ENCODE results near the gene FGB.

DNA sequence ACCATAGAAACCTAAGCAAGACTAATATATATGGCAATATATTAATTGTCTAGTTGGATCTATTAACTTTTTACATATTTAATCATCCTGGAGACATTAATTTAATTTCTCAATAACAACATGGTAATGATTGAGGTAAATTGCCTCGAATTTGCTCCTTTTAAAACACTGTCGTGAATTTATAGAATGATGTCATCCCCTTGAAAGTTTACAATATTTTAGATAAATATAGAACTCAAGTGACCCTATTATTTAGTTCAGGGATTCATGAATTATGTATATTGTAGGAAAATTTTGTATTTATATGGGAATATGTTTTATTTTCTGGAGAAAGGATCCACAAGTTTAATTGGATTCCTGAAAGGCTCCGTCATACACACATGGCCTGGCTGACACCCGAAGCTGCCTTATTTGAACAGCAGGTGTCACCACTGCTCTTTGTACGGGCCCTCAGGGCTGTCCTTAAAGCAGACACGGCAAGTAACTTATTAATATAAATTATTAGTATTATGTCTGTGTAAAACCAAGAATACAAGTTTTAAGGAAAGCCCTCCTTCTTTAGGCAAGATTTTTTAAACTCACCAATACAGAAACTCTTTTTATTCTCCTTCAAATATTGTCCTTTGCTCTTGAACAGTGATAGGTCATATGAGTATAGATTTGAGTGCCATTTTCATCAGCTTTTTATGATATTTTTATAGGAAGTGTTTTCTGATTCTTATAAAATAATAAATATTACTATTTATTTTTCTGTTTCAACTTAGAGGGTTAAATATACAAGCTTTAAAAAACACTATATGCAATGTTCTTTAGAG lies 10.7 kb upstream of the FGB start:
- TF ChIP-seq STAT1 (IDR thresholded peaks at IDR 0.05; ENCODE audit: unreplicated experiment) (no peak), EZH2 (IDR thresholded peaks at IDR 0.05; ENCODE audit: low read depth, unreplicated experiment) (no peak), JUNB (IDR thresholded peaks at IDR 0.05; ENCODE audit: unreplicated experiment) (no peak), CREB1 (CRISPR knock-in tag; IDR thresholded peaks at IDR 0.05; ENCODE audit: low read depth) (no peak), REST (IDR thresholded peaks at IDR 0.05; ENCODE audit: unreplicated experiment) (no peak), EZH2phosphoT487 (IDR thresholded peaks at IDR 0.05; ENCODE audit: unreplicated experiment) (no peak), ETS1 (IDR thresholded peaks at IDR 0.05) (no peak)
- TF ChIP-seq, protein P1, sequence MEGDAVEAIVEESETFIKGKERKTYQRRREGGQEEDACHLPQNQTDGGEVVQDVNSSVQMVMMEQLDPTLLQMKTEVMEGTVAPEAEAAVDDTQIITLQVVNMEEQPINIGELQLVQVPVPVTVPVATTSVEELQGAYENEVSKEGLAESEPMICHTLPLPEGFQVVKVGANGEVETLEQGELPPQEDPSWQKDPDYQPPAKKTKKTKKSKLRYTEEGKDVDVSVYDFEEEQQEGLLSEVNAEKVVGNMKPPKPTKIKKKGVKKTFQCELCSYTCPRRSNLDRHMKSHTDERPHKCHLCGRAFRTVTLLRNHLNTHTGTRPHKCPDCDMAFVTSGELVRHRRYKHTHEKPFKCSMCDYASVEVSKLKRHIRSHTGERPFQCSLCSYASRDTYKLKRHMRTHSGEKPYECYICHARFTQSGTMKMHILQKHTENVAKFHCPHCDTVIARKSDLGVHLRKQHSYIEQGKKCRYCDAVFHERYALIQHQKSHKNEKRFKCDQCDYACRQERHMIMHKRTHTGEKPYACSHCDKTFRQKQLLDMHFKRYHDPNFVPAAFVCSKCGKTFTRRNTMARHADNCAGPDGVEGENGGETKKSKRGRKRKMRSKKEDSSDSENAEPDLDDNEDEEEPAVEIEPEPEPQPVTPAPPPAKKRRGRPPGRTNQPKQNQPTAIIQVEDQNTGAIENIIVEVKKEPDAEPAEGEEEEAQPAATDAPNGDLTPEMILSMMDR (conservative IDR thresholded peaks at IDR 0.05; ENCODE audit: low read depth in 2 of 2), result peak; percentile 75 to 89

Data from GM23338 (cell line).